ENCODE data around the gene BAMBI. TPM values are rescaled to one million over a fixed set of nuclear protein-coding genes. Genes with fewer than 3 reads are reported as not detected.

The BAMBI gene
- total and polyA plus RNA-seq, 2 of the 8 experiments (the other 6 are each of a cell fraction or from before 2014, with no cell fraction given), result 5.6 to 26.4 TPM

DNA sequence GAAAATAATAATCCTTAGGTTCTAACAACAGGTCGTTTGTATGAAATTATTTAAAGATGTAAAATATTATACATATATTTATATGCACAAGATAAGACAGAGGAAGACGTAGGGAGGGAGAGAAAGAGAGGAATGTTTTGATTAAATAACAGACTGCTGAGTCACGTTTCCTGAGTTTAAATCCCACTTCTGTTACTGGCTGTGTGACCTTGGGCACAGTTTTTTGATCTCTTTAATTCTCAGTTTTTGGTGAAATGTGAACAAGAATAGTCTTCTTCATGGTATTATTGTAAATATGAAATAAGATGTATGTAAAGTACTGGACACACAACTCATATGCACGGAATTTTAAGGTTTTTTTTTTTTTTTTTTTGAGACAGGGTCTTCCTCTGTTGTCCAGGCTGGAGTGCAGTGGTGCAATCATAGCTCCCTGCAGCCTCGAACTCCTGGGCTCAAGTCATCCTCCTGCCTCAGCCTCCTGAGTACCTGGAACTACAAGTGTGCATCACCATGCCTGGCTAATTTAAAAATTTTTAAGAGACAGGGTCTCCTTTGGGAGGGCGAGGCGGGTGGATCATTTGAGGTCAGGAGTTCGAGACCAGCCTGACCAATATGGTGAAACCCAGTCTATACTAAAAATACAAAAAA, 42.6 kb downstream of the BAMBI start (continued):
- TF ChIP-seq SRF (IDR thresholded peaks at IDR 0.05; ENCODE audit: low read depth, low read length) (no peak), CHD1 (IDR thresholded peaks at IDR 0.05; ENCODE audit: low read depth, low read length) (no peak), JUN (IDR thresholded peaks at IDR 0.05; ENCODE audit: low read depth, low read length) (no peak), SP1 (IDR thresholded peaks at IDR 0.05; ENCODE audit: low read depth, low read length) (no peak), KDM1A (IDR thresholded peaks at IDR 0.05; ENCODE audit: borderline replicate concordance, low read length) (no peak)
- TF ChIP-seq, protein P1, sequence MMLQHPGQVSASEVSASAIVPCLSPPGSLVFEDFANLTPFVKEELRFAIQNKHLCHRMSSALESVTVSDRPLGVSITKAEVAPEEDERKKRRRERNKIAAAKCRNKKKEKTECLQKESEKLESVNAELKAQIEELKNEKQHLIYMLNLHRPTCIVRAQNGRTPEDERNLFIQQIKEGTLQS (IDR thresholded peaks at IDR 0.05; ENCODE audit: insufficient read depth, low read depth, low read length), result no peak

Measured in H1 (cell line).